ENCODE data around the gene SPRED1.

SPRED1 gene

DNA sequence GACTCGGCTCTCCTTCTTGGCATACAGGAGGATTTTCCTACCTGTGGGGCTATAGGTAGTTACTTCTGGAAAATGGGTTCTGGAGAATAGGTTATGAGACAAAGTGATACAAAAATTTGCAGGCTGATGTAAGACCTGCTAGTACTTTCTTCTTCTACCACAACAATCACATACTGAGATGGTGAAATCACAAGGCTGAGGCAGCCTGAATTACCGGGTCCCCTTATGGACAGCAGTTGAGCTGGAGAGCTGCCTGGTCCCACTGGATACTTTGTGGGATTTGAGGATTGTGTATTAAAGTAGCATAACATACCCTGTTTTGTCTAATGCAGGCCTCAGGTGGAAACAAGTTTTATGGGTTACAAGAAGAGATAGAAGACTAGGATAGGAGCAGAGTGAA is 114.8 kb downstream of the SPRED1 start:
- no peak for DNase-seq

DNA sequence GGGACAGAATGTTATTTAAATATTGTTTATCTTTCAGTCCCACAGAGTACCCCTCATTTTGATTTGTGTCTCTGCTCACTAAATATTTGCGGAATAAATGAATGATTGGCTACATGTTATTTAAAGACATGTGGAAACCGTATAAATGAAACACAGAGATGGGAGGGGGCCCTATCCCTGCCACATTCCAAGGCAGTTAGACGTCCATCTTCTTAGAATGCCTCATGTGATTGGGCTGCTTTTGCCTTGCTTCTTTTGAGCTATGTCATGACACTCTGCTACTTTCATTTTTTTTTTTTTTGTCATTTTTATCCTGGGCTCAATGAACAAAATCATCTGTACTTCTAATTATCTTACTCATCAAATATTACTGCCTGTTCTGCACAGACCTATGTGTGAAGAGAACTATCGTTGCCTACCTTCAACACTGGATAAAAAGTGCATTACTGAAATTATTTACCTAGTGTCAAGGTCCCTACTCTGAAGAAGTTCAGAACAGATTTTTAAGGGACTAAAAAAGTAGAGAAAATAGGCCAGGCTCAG is 117.4 kb downstream of the SPRED1 start:
- peak; percentile 36 for DNase-seq

DNA sequence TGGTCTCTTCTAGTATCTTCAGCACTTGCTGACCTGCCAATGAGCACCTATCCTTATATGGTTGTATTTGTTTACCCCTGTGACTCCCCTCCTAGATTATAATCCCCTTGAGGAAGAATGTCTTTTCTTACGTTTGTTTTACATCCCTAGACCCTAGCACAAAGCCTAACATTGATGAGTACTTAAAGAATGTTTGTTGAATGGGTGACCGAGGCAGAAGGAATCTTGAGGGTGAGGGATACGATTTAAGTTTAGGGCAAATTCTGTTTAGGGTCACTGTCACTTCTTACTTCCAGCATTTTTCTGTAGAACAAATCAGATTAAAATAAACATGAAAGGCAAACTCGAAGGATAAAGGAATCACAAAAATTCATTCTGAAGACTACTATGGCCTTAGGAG is 120.4 kb downstream of the SPRED1 start:
- DNase-seq = peak; percentile 51

DNA sequence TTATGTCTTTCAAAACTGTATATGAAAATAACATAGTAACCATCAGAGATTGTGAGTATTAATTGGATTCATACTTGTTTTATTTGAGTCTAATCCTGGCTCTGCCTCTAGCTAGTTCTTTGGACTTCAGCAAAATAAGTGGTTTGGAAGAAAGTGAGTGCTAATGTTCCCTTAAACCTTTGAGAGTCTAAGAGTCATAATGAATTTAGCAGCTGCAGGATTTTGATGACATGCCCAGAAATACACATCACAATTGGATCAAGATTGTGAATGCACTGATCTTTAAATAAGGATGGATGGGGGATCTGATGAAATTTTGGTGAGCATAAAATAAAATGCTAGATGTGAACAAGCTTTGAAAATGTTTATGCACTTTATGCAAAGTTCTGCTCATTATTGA is 121.4 kb downstream of the SPRED1 start:
- DNase-seq = no peak

DNA sequence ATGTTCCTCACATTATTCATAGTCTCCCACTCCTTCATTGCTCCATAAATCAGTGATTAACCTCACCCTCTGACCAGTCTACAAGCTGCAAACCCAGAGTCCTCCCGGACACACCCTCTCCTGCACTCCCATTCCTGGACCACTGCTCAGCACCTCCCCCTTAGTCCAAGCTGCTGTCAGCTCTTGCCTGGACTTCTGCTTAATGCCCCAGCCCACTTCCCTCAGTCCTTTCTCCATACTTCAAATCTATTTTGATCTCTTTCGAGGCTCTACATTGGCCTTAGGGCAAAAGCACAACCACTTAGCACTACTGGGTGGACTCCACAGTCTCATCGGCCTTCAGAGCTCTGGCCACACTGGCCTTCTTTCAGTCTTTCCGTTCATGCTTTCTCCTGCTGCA is 121.9 kb downstream of the SPRED1 start:
- DNase-seq = peak; percentile 12

DNA sequence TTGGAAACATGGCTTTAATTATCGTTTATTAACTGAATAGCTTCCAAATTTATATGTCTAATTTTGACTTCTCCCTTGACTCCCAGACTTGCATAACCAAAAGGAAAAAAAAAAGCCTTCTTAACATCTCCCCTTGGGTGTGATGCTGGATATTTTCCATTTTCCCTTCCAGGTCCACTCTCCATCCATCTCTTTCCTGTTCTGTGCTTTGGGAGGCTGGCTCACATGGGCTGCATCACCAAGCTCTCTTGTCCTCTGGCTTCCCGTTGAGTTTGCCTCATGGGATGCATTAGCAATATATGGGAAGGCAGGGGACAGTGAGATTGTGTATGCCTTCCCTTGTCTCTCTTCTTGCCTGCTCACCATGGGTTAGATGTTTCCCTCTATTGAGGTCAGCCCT is 123.4 kb downstream of the SPRED1 start:
- DNase-seq = no peak

DNA sequence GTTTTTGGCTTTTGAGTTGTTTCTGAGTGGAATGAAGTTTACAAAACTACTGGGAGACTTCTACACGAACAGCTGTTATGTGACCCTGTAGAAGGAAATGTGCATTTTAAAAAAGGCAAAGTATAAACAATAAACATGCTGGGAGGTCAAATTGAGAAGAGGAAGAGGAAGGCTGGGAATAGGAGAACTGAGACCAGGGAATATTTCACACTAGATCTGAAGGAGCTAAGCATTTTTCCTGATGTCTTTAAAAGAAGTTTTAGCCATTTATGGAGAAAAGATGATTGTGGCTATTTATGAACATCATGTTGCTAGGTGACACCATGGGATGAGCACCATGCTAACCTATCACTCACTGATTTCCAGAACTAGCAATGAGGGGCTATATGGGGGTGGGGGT is 125.0 kb downstream of the SPRED1 start:
- no peak for DNase-seq

DNA sequence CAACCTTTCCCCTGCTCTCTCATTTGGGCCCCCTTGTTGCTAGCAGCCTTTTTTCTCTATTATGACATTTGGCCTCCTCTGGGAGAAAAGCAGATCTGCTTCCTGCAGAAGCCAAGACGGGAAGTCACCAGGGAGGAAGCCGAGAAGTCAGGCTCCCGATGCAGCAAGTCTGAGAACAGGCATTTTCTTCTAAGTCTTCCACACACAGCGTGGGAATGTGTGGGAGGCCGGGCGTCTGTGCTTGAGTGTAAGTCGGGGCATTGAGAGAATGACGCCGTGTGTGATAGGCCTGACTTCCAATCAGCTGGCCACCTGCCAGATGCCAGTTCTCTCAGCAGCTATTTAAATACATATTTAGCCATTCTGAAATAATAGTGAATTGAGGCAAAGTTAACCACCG is 125.5 kb downstream of the SPRED1 start:
- DNase-seq = no peak

DNA sequence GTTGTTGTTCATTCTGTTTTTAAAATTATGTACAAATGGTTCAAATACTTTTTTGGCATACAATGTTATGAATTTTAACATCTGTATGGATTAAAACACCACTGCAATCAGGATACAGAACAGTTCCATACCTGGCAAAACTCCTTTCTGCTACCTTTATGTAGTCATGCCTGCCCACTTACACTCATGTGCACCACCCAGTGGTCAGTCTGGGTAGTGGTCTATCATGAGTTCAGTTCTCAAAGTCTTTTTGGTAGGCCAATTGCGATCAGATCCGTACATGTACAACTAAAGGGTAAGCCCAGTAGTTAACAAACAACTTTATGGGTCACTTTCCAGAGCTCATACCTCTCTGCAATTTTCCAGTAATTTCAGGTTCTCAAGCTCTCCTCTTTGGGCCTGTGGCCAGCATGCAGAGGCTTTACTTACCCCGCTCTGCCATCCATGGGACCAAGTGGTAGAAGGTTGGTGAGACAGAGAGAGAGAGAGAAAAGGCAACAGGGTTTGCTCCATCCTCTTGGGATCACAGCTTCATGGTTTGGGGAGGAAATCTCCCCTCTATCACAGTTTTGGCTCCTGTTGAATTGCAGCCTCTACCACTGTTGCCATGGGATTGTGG is 137.4 kb downstream of the SPRED1 start:
- peak; percentile 53 for DNase-seq

DNA sequence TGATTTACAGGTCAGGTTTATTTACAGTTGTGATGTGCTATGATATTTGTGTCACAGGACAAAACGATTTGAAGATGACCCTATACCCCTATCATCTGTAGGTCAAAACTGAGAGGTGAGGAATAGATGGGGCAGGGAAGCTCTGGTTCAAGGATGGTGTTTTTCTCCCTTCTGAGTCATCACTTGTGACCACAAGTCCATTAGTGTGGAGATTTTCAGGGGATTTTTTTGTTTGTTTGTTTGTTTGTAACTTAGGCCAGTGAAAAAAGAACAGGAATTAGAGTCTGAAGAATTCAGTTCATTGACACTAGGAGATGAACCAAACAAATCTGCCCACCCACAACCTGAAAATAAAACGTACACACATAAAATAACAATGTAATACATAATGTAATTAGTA is 138.6 kb downstream of the SPRED1 start:
- no peak for DNase-seq

DNA sequence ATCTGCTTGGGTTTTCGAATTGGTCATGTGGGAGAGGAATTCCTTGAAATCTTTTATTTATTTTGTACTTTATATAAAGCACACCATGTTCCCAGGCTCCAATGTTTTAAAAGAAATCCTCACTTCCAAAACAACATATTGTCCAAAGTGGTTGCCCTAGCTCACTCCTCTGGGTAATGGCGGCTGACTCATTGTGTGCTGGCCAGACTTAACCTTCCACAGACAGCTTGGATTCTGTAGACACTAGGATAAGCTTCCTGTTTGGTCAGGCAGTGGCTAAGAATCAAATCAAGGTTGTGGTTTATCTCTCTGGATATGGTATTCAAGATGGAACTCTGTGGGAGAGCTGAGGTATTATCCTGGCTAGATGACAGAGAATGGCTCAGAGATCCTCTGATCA is 145.5 kb downstream of the SPRED1 start:
- peak; percentile 96 for DNase-seq

DNA sequence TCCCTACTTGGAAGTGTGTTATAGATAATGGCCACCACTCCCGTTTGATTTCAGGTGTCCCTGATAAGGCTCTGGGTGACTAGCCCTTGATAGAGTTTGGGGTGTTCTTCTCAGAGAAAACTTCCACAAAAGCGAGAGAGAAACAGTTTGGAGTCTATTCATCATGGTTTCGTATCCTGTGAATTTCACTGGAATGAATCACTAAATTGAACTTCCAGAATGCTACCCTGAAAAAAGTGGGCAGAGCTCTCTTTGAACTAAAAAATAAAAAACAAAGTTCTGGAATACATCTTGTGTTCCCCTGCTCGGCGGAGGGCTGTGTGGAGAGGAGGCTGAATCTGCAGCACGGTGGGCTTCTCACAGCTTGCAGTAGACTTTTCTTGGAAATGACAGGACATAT is 148.5 kb downstream of the SPRED1 start:
- peak; percentile 42 for DNase-seq

DNA sequence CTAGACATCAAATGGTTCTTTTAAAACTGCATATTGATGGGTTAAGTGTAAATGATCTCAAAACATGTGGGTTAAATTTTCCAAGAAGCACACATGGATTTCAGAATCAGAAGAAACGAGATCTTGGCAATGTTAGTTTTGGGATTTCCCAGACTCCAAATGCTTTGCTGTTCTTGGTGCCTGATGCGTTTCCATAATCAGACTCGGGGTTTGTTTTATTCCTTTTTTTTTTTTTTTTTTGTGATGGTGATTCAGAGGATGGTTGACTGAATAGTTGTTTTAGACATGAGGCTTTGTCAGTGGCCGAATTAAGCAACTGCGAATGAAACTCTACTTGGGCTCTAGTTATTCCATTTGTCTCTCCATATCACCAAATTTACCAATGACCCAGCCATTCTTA is 149.1 kb downstream of the SPRED1 start:
- DNase-seq = peak; percentile 18

DNA sequence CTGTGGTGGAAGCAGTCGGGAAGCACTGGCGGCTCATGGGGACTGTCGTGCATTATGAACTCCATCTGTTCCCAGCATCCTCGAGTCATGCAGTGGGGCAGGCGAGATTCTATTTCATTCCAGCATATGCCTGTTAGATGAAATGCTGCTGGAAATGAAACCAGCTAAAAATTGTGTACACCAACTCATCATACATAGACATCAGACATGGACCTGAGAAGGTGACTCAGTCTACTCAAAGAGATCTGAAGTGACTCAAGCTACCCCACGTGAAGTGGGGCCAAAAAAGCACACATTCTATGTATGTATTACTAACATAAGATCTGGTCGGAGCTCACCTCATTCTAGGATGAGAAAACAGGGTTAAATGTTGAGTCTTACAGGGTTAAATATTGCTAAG is 153.8 kb downstream of the SPRED1 start:
- DNase-seq = no peak
